ENCODE measurements around the gene OR1J4. TPM values are rescaled to one million over a fixed set of nuclear protein-coding genes. Genes with fewer than 3 reads are reported as not detected.
"Not testable (repeated sequence)": the region's sequence is repeated elsewhere in the genome, so short reads cannot be mapped to it uniquely, and the experiment has no call there.

OR1J4 gene
- under 1 TPM in 1 of 2 donors, not detected in 1; 0.82 TPM for total RNA-seq

- no peak for ATAC-seq
- DNase-seq (ENCODE audit: low spot score in 2 of 2) = no peak
- Mint-ChIP-seq H3K9me3 (no peaks in the 10 kb centered on the region), H3K27ac (no peak within 1 kb of the TSS), H3K36me3 (no peaks in the 10 kb centered on the region)
Observed at GRCh38 chr9:122518841-122519240, at the start of gene OR1J4. OR1J4 (plus strand) TSS chr9:122519141; CDS start chr9:122519141, 0 bp downstream.

- Mint-ChIP-seq H3K36me3 (peaks cover 0 to 1% of the 10 kb centered on the region in 2 donors), H3K27ac (no peak overlapping the region), H3K9me3 (no peaks in the 10 kb centered on the region)
- ATAC-seq (no peak), DNase-seq (ENCODE audit: low spot score in 2 of 2) (no peak)
Observed at GRCh38 chr9:122474561-122474960, 44.4 kb upstream of the OR1J4 start.

GRCh38 chr9:122475717-122476116, 43.2 kb upstream of the OR1J4 start:
- Mint-ChIP-seq H3K36me3 (no peaks in the 10 kb centered on the region), H3K9me3 (no peaks in the 10 kb centered on the region), H3K27ac (no peak overlapping the region)
- ATAC-seq (no peak), DNase-seq (ENCODE audit: low spot score in 2 of 2) (no peak)

- no peak for DNase-seq (ENCODE audit: low spot score in 2 of 2)
- H3K9me3 Mint-ChIP-seq = no peaks in the 10 kb centered on the region
- H3K36me3 Mint-ChIP-seq = no peaks in the 10 kb centered on the region
- peak; percentile 47 to 92 for ATAC-seq
- H3K27ac Mint-ChIP-seq = peak overlapping the region; percentile 45 to 63
Observed at GRCh38 chr9:122477346-122477745, 41.6 kb upstream of the OR1J4 start.

GRCh38 chr9:122477826-122478225, 41.1 kb upstream of the OR1J4 start, which contains the start of gene OR1J1:
OR1J1 (minus strand) TSS chr9:122477926; CDS start chr9:122477926, 0 bp downstream.
- DNase-seq (ENCODE audit: low spot score in 2 of 2) (no peak), ATAC-seq (no peak)
- Mint-ChIP-seq H3K9me3 (no peaks in the 10 kb centered on the region), H3K27ac (peak within 1 kb of the TSS; percentile 45 to 63), H3K36me3 (no peaks in the 10 kb centered on the region)

- DNase-seq (ENCODE audit: low spot score in 2 of 2) (no peak), ATAC-seq (no peak)
- Mint-ChIP-seq H3K9me3 (no peaks in the 10 kb centered on the region), H3K27ac (no peak overlapping the region), H3K36me3 (no peaks in the 10 kb centered on the region)
Observed at GRCh38 chr9:122479062-122479461, 39.9 kb upstream of the OR1J4 start.

GRCh38 chr9:122498883-122499288, 20.1 kb upstream of the OR1J4 start:
- ATAC-seq (peak; percentile 26 to 40), DNase-seq (ENCODE audit: low spot score in 2 of 2) (peak in 1 of 2 donors; percentile 19)
- Mint-ChIP-seq H3K9me3 (peaks cover 0 to 7% of the 10 kb centered on the region in 2 donors), H3K27ac (peak overlapping the region in 1 of 2 donors; percentile 21), H3K36me3 (peaks cover 0 to 14% of the 10 kb centered on the region in 2 donors)

- no peak for ATAC-seq
- no peaks in the 10 kb centered on the region for H3K36me3 Mint-ChIP-seq
- no peaks in the 10 kb centered on the region for H3K9me3 Mint-ChIP-seq
- no peak overlapping the region for H3K27ac Mint-ChIP-seq
- no peak for DNase-seq (ENCODE audit: low spot score in 2 of 2)
Observed at GRCh38 chr9:122506964-122507363, 12.0 kb upstream of the OR1J4 start.

GRCh38 chr9:122510502-122510901, 8.4 kb upstream of the OR1J4 start, which contains the start of gene OR1J2:
OR1J2 (plus strand) TSS chr9:122510802; CDS start chr9:122510802, 0 bp downstream.
- DNase-seq (ENCODE audit: low spot score in 2 of 2) (no peak), ATAC-seq (no peak)
- Mint-ChIP-seq H3K9me3 (no peaks in the 10 kb centered on the region), H3K27ac (peak within 1 kb of the TSS in 1 of 2 donors; percentile 67), H3K36me3 (no peaks in the 10 kb centered on the region)

GRCh38 chr9:122518226-122518625, 715 bp upstream of the OR1J4 start:
- ATAC-seq (no peak), DNase-seq (ENCODE audit: low spot score in 2 of 2) (no peak)
- Mint-ChIP-seq H3K9me3 (no peaks in the 10 kb centered on the region), H3K36me3 (no peaks in the 10 kb centered on the region), H3K27ac (no peak overlapping the region)

- no peaks in the 10 kb centered on the region for H3K9me3 Mint-ChIP-seq
- ATAC-seq (no peak), DNase-seq (ENCODE audit: low spot score in 2 of 2) (no peak)
- H3K36me3 Mint-ChIP-seq = no peaks in the 10 kb centered on the region
- H3K27ac Mint-ChIP-seq = no peak overlapping the region
Observed at GRCh38 chr9:122519376-122519775, 435 bp downstream of the OR1J4 start.

- H3K36me3 Mint-ChIP-seq = no peaks in the 10 kb centered on the region
- ATAC-seq (peak; percentile 40 to 48), DNase-seq (ENCODE audit: low spot score in 2 of 2) (no peak)
- no peak overlapping the region for H3K27ac Mint-ChIP-seq
- no peaks in the 10 kb centered on the region for H3K9me3 Mint-ChIP-seq
Observed at GRCh38 chr9:122526602-122527001, 7.7 kb downstream of the OR1J4 start.

GRCh38 chr9:122527193-122527592, 8.3 kb downstream of the OR1J4 start, which contains the start of gene OR1N1:
OR1N1 (minus strand) TSS chr9:122527293; CDS start chr9:122527293, 0 bp downstream.
- DNase-seq (ENCODE audit: low spot score in 2 of 2) (no peak), ATAC-seq (no peak)
- H3K9me3 Mint-ChIP-seq = no peaks in the 10 kb centered on the region
- H3K36me3 Mint-ChIP-seq = no peaks in the 10 kb centered on the region
- H3K27ac Mint-ChIP-seq = no peak within 1 kb of the TSS

- ATAC-seq; H3K36me3 Mint-ChIP-seq; H3K9me3 Mint-ChIP-seq; H3K27ac Mint-ChIP-seq; DNase-seq (ENCODE audit: low spot score in 2 of 2): not testable (repeated sequence)
Observed at GRCh38 chr9:122531157-122531556, 12.2 kb downstream of the OR1J4 start.

- DNase-seq (ENCODE audit: low spot score in 2 of 2) = no peak
- Mint-ChIP-seq H3K9me3 (peaks cover 6 to 7% of the 10 kb centered on the region in 2 donors), H3K36me3 (peaks cover 0 to 7% of the 10 kb centered on the region in 2 donors), H3K27ac (no peak overlapping the region)
- ATAC-seq = no peak
Observed at GRCh38 chr9:122536134-122536533, 17.2 kb downstream of the OR1J4 start.

GRCh38 chr9:122537066-122537465, 18.1 kb downstream of the OR1J4 start:
- H3K27ac Mint-ChIP-seq; H3K9me3 Mint-ChIP-seq; H3K36me3 Mint-ChIP-seq; DNase-seq (ENCODE audit: low spot score in 2 of 2); ATAC-seq: not testable (repeated sequence)

- Mint-ChIP-seq H3K27ac (no peak overlapping the region), H3K36me3 (peaks cover 0 to 7% of the 10 kb centered on the region in 2 donors), H3K9me3 (peaks cover 6 to 7% of the 10 kb centered on the region in 2 donors)
- ATAC-seq (no peak), DNase-seq (ENCODE audit: low spot score in 2 of 2) (no peak)
Observed at GRCh38 chr9:122538757-122539156, 19.8 kb downstream of the OR1J4 start.

- Mint-ChIP-seq H3K9me3 (no peaks in the 10 kb centered on the region), H3K36me3 (no peaks in the 10 kb centered on the region), H3K27ac (no peak overlapping the region)
- no peak for ATAC-seq
- no peak for DNase-seq (ENCODE audit: low spot score in 2 of 2)
Observed at GRCh38 chr9:122546196-122546595, 27.3 kb downstream of the OR1J4 start.
